ENCODE data around the gene OR52K2. TPM values are rescaled to one million over a fixed set of nuclear protein-coding genes. Genes with fewer than 3 reads are reported as not detected.

Gene OR52K2
- total and polyA plus RNA-seq, 2 donors (not counting 1 experiment from before 2014, with no cell fraction given) = not detected

DNA sequence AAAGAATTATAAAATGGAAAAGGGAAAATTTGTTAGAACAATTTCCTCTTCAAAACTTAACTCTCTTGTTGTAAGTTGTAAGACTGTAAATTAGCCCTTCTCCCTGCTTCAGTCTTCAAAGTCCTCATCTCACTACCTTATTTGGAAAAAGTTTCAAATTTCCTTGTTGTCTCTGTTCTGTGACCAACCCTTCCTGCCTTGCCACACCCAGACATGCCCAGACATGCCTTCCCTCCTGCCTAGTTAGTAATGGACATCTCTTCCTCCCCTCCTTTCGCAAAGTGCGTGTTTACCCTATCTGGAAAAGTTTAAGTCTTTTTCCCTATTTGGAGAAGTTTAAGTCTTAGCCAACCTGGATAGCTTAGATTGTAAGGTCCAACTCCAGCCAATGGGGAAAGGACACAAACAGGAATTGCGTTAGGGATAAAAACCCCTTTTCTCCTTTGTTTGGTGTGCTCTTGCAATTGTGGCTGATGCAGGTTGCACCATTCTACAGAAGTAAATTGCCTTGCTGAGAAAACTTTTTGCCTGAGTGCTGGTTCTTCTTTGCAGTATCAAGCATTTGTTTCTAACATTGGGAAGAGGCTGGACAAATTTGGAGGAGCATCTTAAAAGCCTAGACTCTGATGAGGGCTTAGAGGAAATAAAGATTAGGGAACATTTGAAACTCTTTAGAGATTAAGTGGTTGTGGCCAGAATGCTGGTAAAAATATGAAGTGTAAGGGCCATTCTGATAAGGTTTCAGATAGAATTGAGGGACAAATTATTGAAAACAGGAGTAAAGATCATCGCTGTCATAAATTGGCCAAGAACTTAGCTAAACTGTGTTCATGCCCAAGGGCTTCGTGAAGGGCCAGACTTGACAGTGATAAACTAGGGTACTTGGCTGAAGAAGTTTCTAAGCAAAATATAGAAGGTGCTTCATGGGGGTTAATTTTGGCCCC, 15.4 kb downstream of the OR52K2 start:
- Histone ChIP-seq H3K79me2 (ENCODE audit: control insufficient read depth, insufficient read depth, low read length) (no peaks in the 10 kb centered on the region), H3K9me3 (ENCODE audit: control insufficient read depth, insufficient read depth, low read depth, low read length) (no peaks in the 10 kb centered on the region), H3K27me3 (ENCODE audit: control insufficient read depth, insufficient read depth, low read length) (no peaks in the 10 kb centered on the region), H2AFZ (ENCODE audit: low read length) (no peak overlapping the region), H3K4me1 (ENCODE audit: control insufficient read depth, extremely low read depth, insufficient read depth, low read length) (no peaks in the 10 kb centered on the region), H3K27ac (ENCODE audit: insufficient read depth, low read length) (no peak overlapping the region), H4K20me1 (ENCODE audit: control insufficient read depth, extremely low read depth, insufficient read depth, low read length) (no peaks in the 10 kb centered on the region), H3K4me2 (ENCODE audit: extremely low read depth, insufficient read depth, low read length) (no peak overlapping the region), H3K4me3 (replicated peaks in 1 of 4; ENCODE audit: control extremely low read depth in 1 of 4, insufficient read depth in 1 of 4, low read depth in 3 of 4, low read length in 4 of 4) (no peak overlapping the region), H3K36me3 (ENCODE audit: control insufficient read depth, insufficient read depth, low read length) (no peaks in the 10 kb centered on the region), H3K9ac (ENCODE audit: insufficient read depth, low read length) (no peak overlapping the region)
- TF ChIP-seq, protein P1, sequence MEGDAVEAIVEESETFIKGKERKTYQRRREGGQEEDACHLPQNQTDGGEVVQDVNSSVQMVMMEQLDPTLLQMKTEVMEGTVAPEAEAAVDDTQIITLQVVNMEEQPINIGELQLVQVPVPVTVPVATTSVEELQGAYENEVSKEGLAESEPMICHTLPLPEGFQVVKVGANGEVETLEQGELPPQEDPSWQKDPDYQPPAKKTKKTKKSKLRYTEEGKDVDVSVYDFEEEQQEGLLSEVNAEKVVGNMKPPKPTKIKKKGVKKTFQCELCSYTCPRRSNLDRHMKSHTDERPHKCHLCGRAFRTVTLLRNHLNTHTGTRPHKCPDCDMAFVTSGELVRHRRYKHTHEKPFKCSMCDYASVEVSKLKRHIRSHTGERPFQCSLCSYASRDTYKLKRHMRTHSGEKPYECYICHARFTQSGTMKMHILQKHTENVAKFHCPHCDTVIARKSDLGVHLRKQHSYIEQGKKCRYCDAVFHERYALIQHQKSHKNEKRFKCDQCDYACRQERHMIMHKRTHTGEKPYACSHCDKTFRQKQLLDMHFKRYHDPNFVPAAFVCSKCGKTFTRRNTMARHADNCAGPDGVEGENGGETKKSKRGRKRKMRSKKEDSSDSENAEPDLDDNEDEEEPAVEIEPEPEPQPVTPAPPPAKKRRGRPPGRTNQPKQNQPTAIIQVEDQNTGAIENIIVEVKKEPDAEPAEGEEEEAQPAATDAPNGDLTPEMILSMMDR (conservative IDR thresholded peaks at IDR 0.05 in 1 of 2, IDR thresholded peaks at IDR 0.05 in 1 of 2; ENCODE audit: low read depth in 1 of 2, low read length in 2 of 2) = no peak
- no peak for TF ChIP-seq EZH2 (IDR thresholded peaks at IDR 0.05; ENCODE audit: low read length, missing control alignments)
- DNase-seq (ENCODE audit: low read depth in 2 of 2) = peak; percentile 2 to 48

DNA sequence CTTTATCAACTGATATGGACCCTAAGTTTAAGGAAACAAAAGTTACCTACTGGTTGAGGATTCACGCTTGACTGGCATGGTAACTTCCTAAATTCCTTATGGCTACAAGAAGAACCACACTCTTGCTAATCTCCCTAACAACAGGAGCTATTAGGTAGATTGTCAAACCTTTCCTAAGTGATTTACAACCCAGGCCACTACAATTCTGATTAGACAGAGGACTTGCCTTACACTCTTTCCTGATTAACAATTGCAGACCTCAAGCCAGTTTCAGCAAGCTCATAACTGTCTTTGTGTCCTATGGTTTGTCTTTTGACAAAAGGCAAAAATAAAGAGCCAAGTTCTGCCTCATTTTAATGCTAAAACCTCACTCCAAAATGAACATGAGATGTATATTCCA, 16.3 kb downstream of the OR52K2 start:
- H3K4me2 ChIP-seq (ENCODE audit: extremely low read depth, insufficient read depth, low read length) = no peak overlapping the region
- H3K9me3 ChIP-seq (ENCODE audit: control insufficient read depth, insufficient read depth, low read depth, low read length) = no peaks in the 10 kb centered on the region
- H3K4me1 ChIP-seq (ENCODE audit: control insufficient read depth, extremely low read depth, insufficient read depth, low read length) = no peaks in the 10 kb centered on the region
- no peak for DNase-seq (ENCODE audit: low read depth in 2 of 2)
- H2AFZ ChIP-seq (ENCODE audit: low read length) = no peak overlapping the region
- H4K20me1 ChIP-seq (ENCODE audit: control insufficient read depth, extremely low read depth, insufficient read depth, low read length) = no peaks in the 10 kb centered on the region
- TF ChIP-seq, protein P1 (conservative IDR thresholded peaks at IDR 0.05 in 1 of 2, IDR thresholded peaks at IDR 0.05 in 1 of 2; ENCODE audit: low read depth in 1 of 2, low read length in 2 of 2) = no peak
- TF ChIP-seq EZH2 (IDR thresholded peaks at IDR 0.05; ENCODE audit: low read length, missing control alignments) = no peak
- no peak overlapping the region for H3K27ac ChIP-seq (ENCODE audit: insufficient read depth, low read length)
- no peak overlapping the region for H3K9ac ChIP-seq (ENCODE audit: insufficient read depth, low read length)
- H3K36me3 ChIP-seq (ENCODE audit: control insufficient read depth, insufficient read depth, low read length) = no peaks in the 10 kb centered on the region
- H3K4me3 ChIP-seq (replicated peaks in 1 of 4; ENCODE audit: control extremely low read depth in 1 of 4, insufficient read depth in 1 of 4, low read depth in 3 of 4, low read length in 4 of 4) = no peak overlapping the region
- H3K27me3 ChIP-seq (ENCODE audit: control insufficient read depth, insufficient read depth, low read length) = no peaks in the 10 kb centered on the region
- no peaks in the 10 kb centered on the region for H3K79me2 ChIP-seq (ENCODE audit: control insufficient read depth, insufficient read depth, low read length)

DNA sequence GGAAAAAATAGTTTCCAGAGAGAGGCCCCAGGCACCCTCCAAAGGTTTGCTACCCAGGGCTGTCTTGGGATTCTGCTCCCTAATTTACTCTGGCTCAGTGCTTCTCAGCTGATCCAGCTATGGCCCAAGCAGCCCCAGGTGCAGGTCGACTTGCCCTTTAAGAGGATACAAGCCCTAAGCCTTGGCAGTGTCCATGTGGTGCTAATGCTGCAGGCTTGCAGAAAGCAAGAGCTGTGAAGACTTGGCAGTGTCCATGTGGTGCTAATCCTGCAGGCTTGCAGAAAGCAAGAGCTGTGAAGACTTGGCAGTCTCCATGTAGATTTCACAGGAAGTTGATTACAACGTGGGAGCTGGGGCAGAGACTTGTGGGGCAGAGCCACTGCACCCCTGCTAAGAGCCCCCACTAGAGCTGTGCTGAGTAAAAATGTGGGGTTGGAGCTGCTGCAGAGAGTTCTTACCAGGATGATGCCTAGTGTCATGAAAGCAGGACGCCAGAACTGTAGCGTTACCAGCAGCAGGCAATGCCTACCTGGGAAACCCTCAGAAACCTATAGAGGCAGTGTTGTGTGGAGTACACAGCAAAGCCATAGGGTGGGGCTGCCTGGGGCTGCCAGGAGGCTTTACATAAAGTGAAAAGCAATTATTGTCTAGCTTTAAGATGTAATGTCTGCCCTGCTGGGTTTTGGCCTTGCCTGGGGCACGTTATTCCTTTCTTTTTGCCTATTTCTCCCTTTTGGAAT, 17.2 kb downstream of the OR52K2 start:
- no peaks in the 10 kb centered on the region for H3K27me3 ChIP-seq (ENCODE audit: control insufficient read depth, insufficient read depth, low read length)
- no peak overlapping the region for H3K4me2 ChIP-seq (ENCODE audit: extremely low read depth, insufficient read depth, low read length)
- H3K4me1 ChIP-seq (ENCODE audit: control insufficient read depth, extremely low read depth, insufficient read depth, low read length) = no peaks in the 10 kb centered on the region
- no peak overlapping the region for H3K27ac ChIP-seq (ENCODE audit: insufficient read depth, low read length)
- no peak overlapping the region for H3K4me3 ChIP-seq (replicated peaks in 1 of 4; ENCODE audit: control extremely low read depth in 1 of 4, insufficient read depth in 1 of 4, low read depth in 3 of 4, low read length in 4 of 4)
- no peak overlapping the region for H2AFZ ChIP-seq (ENCODE audit: low read length)
- H3K9me3 ChIP-seq (ENCODE audit: control insufficient read depth, insufficient read depth, low read depth, low read length) = no peaks in the 10 kb centered on the region
- no peak for TF ChIP-seq EZH2 (IDR thresholded peaks at IDR 0.05; ENCODE audit: low read length, missing control alignments)
- TF ChIP-seq, protein P1 (conservative IDR thresholded peaks at IDR 0.05 in 1 of 2, IDR thresholded peaks at IDR 0.05 in 1 of 2; ENCODE audit: low read depth in 1 of 2, low read length in 2 of 2) = no peak
- no peak for DNase-seq (ENCODE audit: low read depth in 2 of 2)
- no peak overlapping the region for H3K9ac ChIP-seq (ENCODE audit: insufficient read depth, low read length)
- no peaks in the 10 kb centered on the region for H4K20me1 ChIP-seq (ENCODE audit: control insufficient read depth, extremely low read depth, insufficient read depth, low read length)
- no peaks in the 10 kb centered on the region for H3K36me3 ChIP-seq (ENCODE audit: control insufficient read depth, insufficient read depth, low read length)
- H3K79me2 ChIP-seq (ENCODE audit: control insufficient read depth, insufficient read depth, low read length) = no peaks in the 10 kb centered on the region

Measured in fibroblast of lung (primary cell).